Stimulated activated CD8-positive, alpha-beta memory T cell treated with anti-CD3 and anti-CD28 coated beads, Interleukin-12 subunit alpha, Interleukin-12 subunit beta, amount 100 ng/mL, for 1 hour (primary cell): ENCODE measurements around the gene ZNF883.

Source experiments
- DNase-seq: peaks from one replicate; pipeline ENCODE4 v3.0.0-alpha.2; 2020; ENCODE audit warnings: low read depth

The ZNF883 gene

DNA sequence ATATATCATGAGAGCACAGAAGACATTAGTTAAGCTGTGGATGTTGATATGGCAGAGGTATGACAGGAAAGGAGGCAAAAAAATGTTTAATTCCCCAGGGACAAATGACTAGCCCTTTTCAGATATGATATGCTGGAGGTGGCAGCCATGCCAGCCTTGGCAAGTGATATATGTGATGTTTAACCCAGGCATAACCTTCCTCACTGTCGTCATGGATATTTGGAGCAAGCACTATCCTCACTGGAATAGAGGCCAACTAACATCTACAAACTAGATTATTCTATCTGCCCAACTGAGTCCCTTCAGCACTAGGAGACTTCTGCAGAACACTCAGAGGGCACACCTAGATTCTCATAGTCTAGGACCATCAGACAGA, 94.0 kb downstream of the ZNF883 start:
- DNase-seq: no peak

DNA sequence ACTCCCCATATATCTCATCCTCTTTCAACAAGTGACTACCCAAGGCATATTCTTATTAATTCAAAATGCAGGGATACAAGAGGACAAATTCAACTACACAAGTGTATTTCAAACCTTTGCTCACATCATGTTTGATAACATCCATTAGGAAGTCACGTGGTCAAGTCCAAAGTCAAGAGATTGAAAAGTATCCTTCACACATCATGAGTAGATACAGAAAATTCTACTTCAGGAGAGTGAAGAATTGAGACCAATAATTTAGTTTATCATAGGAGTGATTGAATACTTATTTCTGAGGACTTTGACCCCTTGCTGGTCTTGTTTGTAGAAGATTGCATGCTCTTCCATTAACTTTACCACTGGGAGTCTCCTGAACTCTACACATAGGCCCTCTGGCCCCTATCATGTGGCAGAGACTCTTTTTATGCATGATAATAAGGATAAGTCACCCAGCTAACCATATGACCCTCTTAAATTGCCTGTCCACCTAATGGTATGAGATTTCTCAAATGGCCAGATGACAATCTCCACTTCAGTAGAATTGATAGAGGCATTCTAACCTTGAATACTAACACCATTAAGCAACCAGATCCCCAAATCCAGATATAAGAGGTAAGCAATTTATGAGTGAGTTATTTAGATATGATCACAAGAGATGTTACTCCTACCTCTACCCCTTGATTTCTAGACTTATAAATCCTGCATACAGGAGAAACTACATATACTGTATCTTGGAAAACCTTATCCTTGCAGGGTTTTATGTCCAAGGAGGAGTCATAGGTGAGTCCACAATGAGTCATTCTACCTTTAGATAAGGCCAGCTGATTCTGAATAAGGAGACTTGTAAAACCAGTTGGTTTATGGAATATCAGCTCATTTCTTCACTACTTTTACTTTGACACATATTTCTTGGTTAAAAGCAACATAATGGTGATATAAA, 94.7 kb downstream of the ZNF883 start:
- no peak for DNase-seq

DNA sequence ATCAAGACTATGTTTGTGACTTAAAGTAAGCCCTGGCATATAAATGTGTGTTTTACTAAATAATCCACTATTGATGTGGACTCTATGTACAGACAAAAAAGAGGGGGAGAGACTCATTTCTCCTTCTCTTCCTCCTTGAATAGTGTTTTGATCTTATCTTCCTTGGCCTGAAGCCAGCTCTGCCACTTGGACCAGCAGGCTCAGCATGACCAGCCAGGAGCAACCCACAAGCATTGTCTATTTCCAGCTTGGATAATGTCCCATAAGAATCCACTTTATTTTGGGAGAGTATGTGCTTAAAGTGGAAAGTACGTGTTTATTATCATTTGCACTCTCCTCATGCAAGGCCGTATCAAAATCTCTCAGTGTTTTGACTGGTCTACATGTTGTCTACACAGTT, 97.5 kb downstream of the ZNF883 start:
- DNase-seq: no peak

DNA sequence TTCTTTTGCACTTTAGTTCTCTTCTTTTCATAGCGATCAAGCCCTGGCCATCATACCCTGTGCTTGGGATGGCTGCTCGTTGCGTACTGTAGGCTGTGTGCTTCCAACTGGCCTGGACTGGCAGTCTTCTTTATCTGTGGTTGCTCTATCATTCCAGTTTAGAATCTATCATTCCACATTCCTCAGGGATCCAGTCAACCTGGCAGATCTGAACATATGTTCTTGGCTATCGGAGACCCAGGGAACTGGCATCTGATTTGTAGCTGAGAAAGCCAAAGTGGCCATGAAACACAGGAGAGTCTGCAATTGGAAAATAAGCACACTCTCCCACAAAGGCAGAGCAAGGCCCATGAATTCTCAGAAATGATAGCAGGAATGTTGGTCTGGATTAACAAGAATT, 98.7 kb downstream of the ZNF883 start:
- no peak for DNase-seq

DNA sequence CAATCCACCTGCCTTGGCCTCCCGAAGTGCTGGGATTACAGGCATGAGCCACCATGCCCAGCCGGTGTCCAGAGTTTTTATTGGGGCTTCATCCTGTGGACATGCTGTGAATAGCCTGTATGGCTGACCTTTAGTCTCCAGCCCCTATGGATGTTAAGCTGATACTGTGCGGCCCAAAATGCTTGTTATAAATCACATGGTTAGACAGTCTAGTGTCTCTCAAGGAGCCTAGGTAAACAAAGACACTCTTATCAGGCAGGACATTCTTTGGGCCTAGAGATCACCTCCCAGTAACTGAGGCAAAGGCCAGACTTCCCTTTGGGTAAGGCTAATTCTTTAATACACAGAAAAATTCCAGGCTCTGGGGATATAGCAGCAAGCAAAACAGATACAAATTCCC, 99.4 kb downstream of the ZNF883 start:
- no peak for DNase-seq

DNA sequence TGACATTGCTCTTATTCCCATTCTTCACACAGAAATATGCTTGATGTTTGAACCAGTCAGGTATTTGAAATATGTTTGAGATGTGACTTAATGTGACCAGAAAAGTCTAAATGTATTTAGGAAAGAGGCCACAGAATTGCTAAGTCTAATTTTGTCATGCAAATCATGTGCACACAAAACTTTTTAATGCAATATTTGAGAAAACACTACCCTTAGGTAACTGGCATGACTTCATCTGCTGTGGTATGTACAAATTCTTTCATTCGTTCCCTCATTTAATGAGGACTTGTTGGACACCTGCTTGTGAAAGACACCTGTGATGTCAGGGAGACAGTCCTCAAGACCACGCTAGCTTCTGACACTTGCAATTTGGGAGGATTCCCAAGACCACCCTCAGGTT, 100.3 kb downstream of the ZNF883 start:
- DNase-seq: no peak
